Type B pancreatic cell (in vitro differentiated cells): Measurements from ENCODE around the gene PLCL2. TPM values are rescaled to one million over a fixed set of nuclear protein-coding genes. Genes with fewer than 3 reads are reported as not detected.

Experiments used
- DNase-seq: peaks from one replicate; pipeline ENCODE4 v3.0.0; 2021; ENCODE audit warnings: mixed read lengths; ENCODE audit not compliant: unreplicated experiment; ENCODE audit errors: extremely low spot score
- H3K27ac Mint-ChIP-seq: 2 replicates; pipeline ENCODE4 v1.8.0; 2021; ENCODE audit warnings: mild to moderate bottlenecking, mixed read lengths
- H3K27me3 Mint-ChIP-seq: 2 replicates; pipeline ENCODE4 v1.8.0; 2021; ENCODE audit warnings: mixed read lengths
- H3K36me3 Mint-ChIP-seq: 2 replicates; pipeline ENCODE4 v1.8.0; 2021; ENCODE audit warnings: mixed read lengths
- H3K4me1 Mint-ChIP-seq: one replicate; pipeline ENCODE4 v1.8.0; 2021; ENCODE audit warnings: mixed read lengths; ENCODE audit not compliant: unreplicated experiment
- H3K4me3 Mint-ChIP-seq: 2 replicates; pipeline ENCODE4 v1.8.0; 2021; ENCODE audit warnings: mild to moderate bottlenecking, mixed read lengths
- H3K9me3 Mint-ChIP-seq: 2 replicates; pipeline ENCODE4 v1.8.0; 2021; ENCODE audit warnings: mixed read lengths
- total RNA-seq: library from RNA; stranded (reverse); gene quantifications from 2 replicates; pipeline ENCODE4 v1.2.1, GENCODE V29; 2021; ENCODE audit warnings: low replicate concordance
- TF ChIP-seq, protein P1 (sequence below): fragments of 200-600 bp; sonication (generic); conservative IDR thresholded peaks from 2 replicates; pipeline ENCODE4 v1.5.0; 2021; ENCODE audit warnings: antibody characterized with exemption, mild to moderate bottlenecking

PLCL2 gene
- total RNA-seq, 1 donor from 2014 or later = 10.6 TPM

DNA sequence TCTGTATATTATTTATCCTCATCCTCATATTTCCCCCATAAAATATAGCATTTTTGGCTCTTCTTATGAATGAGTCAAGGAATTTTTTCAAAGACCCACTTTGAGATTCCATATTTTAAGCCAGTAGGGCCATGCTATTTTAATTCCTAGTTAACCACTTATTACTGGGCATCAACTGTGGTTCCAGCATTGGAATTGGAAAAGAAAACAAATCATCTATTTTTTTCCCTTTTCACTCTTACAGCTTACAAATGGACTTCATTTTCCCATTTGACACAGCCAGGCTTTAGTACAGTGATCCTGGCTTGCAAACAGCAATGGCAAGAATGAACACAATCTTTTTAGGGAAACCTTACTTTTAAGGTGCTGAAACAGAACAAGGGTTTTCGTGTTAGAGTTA is 19.4 kb upstream of the PLCL2 start:
- Mint-ChIP-seq H3K27ac (no peak overlapping the region), H3K4me1 (peaks cover 7% of the 10 kb centered on the region), H3K27me3 (peaks cover 3% of the 10 kb centered on the region), H3K4me3 (no peak overlapping the region), H3K36me3 (no peaks in the 10 kb centered on the region), H3K9me3 (no peaks in the 10 kb centered on the region)
- no peak for DNase-seq
- TF ChIP-seq, protein P1, sequence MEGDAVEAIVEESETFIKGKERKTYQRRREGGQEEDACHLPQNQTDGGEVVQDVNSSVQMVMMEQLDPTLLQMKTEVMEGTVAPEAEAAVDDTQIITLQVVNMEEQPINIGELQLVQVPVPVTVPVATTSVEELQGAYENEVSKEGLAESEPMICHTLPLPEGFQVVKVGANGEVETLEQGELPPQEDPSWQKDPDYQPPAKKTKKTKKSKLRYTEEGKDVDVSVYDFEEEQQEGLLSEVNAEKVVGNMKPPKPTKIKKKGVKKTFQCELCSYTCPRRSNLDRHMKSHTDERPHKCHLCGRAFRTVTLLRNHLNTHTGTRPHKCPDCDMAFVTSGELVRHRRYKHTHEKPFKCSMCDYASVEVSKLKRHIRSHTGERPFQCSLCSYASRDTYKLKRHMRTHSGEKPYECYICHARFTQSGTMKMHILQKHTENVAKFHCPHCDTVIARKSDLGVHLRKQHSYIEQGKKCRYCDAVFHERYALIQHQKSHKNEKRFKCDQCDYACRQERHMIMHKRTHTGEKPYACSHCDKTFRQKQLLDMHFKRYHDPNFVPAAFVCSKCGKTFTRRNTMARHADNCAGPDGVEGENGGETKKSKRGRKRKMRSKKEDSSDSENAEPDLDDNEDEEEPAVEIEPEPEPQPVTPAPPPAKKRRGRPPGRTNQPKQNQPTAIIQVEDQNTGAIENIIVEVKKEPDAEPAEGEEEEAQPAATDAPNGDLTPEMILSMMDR = no peak

DNA sequence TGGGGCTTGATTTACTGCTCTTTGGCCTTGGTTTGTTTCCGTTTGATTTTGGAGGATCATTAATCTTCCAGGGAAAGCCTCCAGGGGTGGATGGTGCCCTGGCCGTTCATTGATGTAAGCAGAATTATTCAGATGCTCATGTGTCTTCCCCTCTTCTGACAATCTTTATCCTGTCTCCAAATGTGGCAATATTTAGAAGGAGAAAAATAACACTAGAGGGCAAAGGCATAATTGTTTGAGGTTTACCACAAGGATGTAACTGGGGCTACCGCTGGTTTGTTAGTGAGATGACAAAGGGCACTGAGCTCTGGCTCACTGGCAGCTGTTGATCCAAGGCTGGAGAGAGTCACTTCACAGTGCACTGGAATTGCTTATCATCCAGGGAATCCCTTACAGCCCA is 18.2 kb upstream of the PLCL2 start:
- peaks cover 3% of the 10 kb centered on the region for H3K27me3 Mint-ChIP-seq
- TF ChIP-seq, protein P1 = no peak
- H3K4me3 Mint-ChIP-seq = no peak overlapping the region
- no peak for DNase-seq
- H3K36me3 Mint-ChIP-seq = no peaks in the 10 kb centered on the region
- H3K9me3 Mint-ChIP-seq = no peaks in the 10 kb centered on the region
- no peak overlapping the region for H3K27ac Mint-ChIP-seq
- H3K4me1 Mint-ChIP-seq = peaks cover 7% of the 10 kb centered on the region

DNA sequence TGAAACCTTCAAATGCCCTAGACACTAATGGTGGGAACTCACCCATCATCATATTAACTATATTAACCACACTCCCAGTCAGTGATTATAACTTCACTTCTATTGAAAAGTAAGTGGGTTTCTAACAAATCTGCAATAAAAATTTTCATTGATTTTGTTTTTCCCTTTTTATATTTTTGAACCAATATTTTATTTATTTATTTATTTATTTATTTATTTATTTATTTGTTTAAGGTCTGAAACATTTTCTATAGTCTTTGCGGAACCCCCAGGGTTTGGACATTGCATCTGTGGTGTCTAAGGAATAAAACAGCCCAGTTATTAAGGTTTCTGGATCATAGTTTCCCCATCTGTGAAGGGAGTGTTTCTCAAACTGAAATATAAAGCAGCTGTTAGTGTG is 16.2 kb upstream of the PLCL2 start:
- DNase-seq = no peak
- Mint-ChIP-seq H3K27me3 (peaks cover 8% of the 10 kb centered on the region), H3K4me3 (no peak overlapping the region), H3K9me3 (no peaks in the 10 kb centered on the region), H3K27ac (no peak overlapping the region), H3K4me1 (peaks cover 7% of the 10 kb centered on the region), H3K36me3 (no peaks in the 10 kb centered on the region)
- TF ChIP-seq, protein P1 = no peak

DNA sequence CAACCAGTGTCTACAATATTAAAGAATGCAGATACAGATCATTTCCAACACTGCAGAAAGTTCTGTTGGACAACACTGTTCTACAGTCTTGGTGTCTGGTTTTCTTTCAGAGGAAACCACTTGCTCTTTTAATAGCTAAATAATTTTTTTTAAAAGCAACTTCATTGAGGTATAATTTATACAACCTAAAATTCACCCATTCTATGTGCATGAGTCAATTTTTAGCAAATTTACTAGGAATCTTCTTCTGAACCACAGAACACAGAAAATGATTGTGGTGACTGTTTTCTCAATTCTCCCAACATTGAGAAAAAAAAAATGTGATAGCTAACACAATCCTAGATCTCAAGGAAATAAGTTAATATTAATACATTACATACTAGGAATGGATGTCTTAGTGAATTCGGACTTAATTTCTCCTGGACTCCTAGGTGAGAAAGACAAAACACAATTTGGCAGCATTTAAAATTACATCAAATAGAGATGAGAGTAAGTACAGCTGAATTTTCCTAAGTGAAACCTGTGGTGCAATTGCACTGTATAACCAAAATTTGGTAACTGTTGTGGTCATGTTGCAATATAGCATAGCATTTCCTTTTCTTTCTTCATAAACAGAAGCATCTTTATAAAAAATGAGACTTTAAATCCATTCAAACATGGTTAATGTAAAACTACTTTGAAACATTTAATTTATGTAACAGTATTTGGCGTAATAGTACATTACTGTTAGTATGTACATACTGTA is 15.3 kb upstream of the PLCL2 start:
- H3K36me3 Mint-ChIP-seq = no peaks in the 10 kb centered on the region
- H3K4me3 Mint-ChIP-seq = no peak overlapping the region
- peaks cover 7% of the 10 kb centered on the region for H3K4me1 Mint-ChIP-seq
- H3K27ac Mint-ChIP-seq = no peak overlapping the region
- H3K9me3 Mint-ChIP-seq = no peaks in the 10 kb centered on the region
- DNase-seq = no peak
- TF ChIP-seq, protein P1 = no peak
- peaks cover 16% of the 10 kb centered on the region for H3K27me3 Mint-ChIP-seq

DNA sequence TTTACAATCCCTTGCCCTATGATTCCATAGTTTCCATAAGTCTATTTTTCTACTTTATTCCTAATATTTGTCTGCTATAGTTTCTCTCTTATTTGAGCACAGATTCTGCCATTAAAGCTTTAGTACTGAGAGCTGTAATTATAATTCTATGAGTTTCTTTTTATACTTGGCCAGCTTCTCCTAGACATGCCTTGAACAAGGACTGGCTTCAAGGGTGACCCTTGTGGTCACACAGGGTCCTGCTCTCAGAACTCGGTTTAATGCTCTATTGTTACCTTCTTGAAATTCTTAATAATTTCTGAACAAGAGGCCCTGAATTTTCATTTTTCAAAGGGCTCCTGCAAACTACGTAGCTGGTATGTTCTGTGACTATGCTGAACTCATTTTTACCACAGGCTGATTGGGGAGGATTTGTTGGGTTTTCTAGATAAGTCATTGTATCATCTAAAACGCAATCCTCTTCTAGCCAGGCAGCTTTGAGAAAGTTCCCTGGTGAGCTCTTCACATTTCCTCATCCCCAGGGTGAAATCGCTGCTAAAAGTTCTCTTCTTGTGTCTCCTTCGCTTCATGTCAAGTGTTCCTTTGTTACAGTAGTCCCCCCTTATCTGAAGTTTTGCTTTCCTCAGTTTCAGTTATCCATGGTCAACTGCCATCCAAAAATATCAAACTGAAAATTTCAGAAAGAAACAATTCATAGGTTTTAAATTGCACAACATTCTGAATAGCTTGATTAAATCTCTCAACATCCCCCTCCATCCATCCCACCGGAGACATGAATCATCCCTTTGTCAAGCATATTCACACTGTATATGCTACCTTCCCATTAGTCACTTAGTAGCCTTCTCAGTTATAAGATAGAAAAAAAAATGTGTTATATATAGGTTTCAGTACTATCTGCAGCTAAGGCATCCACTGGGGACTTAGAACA is 12.6 kb upstream of the PLCL2 start:
- Mint-ChIP-seq H3K36me3 (no peaks in the 10 kb centered on the region), H3K27me3 (peaks cover 14% of the 10 kb centered on the region), H3K9me3 (no peaks in the 10 kb centered on the region), H3K27ac (no peak overlapping the region), H3K4me3 (no peak overlapping the region), H3K4me1 (peaks cover 11% of the 10 kb centered on the region)
- TF ChIP-seq, protein P1 = peak; percentile 61
- no peak for DNase-seq
